ENCODE measurements around the gene NAT14. TPM values are rescaled to one million over a fixed set of nuclear protein-coding genes. Genes with fewer than 3 reads are reported as not detected.

Gene NAT14
- polyA plus RNA-seq, 1 donor (not counting 4 experiments of a cell fraction or from before 2014, with no cell fraction given): 11.0 TPM

GRCh38 chr19:55441692-55442321 is 43.2 kb upstream of the NAT14 start:
- Histone ChIP-seq H3K9ac (ENCODE audit: control insufficient read depth, extremely low read depth, insufficient read depth, low read length) (no peak overlapping the region), H3K9me1 (ENCODE audit: control insufficient read depth, extremely low read depth, insufficient read depth, low read length) (no peaks in the 10 kb centered on the region), H3K4me1 (ENCODE audit: control insufficient read depth, extremely low read depth, insufficient read depth, low read length) (peaks cover 12% of the 10 kb centered on the region), H4K20me1 (ENCODE audit: control insufficient read depth, extremely low read depth, insufficient read depth, low read length) (peaks cover 8% of the 10 kb centered on the region), H3K9me3 (ENCODE audit: control insufficient read depth, low read depth, low read length) (no peaks in the 10 kb centered on the region), H3K27ac (ENCODE audit: control insufficient read depth, insufficient read depth, low read length) (no peak overlapping the region), H3K4me2 (ENCODE audit: control insufficient read depth, extremely low read depth, insufficient read depth, low read depth, low read length) (peak overlapping the region; percentile 22), H2AFZ (ENCODE audit: control insufficient read depth, low read length) (no peak overlapping the region), H3K27me3 (ENCODE audit: control insufficient read depth, extremely low read depth, insufficient read depth, low read length) (peaks cover 58% of the 10 kb centered on the region), H3K4me3 (ENCODE audit: control insufficient read depth in 2 of 3, extremely low read depth in 1 of 3, insufficient read depth in 2 of 3, low read depth in 1 of 3, low read length in 3 of 3) (no peak overlapping the region), H3K79me2 (ENCODE audit: control insufficient read depth, insufficient read depth, low read length) (no peaks in the 10 kb centered on the region), H3K36me3 (ENCODE audit: control insufficient read depth in 2 of 2, extremely low read depth in 1 of 2, insufficient read depth in 2 of 2, low read length in 2 of 2) (no peaks in the 10 kb centered on the region)
- TF ChIP-seq, protein P1, sequence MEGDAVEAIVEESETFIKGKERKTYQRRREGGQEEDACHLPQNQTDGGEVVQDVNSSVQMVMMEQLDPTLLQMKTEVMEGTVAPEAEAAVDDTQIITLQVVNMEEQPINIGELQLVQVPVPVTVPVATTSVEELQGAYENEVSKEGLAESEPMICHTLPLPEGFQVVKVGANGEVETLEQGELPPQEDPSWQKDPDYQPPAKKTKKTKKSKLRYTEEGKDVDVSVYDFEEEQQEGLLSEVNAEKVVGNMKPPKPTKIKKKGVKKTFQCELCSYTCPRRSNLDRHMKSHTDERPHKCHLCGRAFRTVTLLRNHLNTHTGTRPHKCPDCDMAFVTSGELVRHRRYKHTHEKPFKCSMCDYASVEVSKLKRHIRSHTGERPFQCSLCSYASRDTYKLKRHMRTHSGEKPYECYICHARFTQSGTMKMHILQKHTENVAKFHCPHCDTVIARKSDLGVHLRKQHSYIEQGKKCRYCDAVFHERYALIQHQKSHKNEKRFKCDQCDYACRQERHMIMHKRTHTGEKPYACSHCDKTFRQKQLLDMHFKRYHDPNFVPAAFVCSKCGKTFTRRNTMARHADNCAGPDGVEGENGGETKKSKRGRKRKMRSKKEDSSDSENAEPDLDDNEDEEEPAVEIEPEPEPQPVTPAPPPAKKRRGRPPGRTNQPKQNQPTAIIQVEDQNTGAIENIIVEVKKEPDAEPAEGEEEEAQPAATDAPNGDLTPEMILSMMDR (optimal IDR thresholded peaks at IDR 0.05 in 1 of 3, IDR thresholded peaks at IDR 0.05 in 1 of 3, conservative IDR thresholded peaks at IDR 0.05 in 1 of 3; ENCODE audit: extremely low read depth in 1 of 3, insufficient read depth in 2 of 3, low read length in 3 of 3): no peak
- peak; percentile 95 for TF ChIP-seq EZH2 (IDR thresholded peaks at IDR 0.05; ENCODE audit: low read length)
- DNase-seq (ENCODE audit: low read depth, low spot score) (no peak), FAIRE-seq (no peak)
- dilution Hi-C loops (cut with MboI; ENCODE audit: extremely low pct_ligation_motif_present, low sequenced_read_pairs): no loop called here

- H3K4me1 ChIP-seq (ENCODE audit: control insufficient read depth, extremely low read depth, insufficient read depth, low read length): peaks cover 19% of the 10 kb centered on the region
- no peak for FAIRE-seq
- H3K79me2 ChIP-seq (ENCODE audit: control insufficient read depth, insufficient read depth, low read length): no peaks in the 10 kb centered on the region
- H3K9ac ChIP-seq (ENCODE audit: control insufficient read depth, extremely low read depth, insufficient read depth, low read length): no peak overlapping the region
- no peak overlapping the region for H2AFZ ChIP-seq (ENCODE audit: control insufficient read depth, low read length)
- TF ChIP-seq, protein P1 (optimal IDR thresholded peaks at IDR 0.05 in 1 of 3, IDR thresholded peaks at IDR 0.05 in 1 of 3, conservative IDR thresholded peaks at IDR 0.05 in 1 of 3; ENCODE audit: extremely low read depth in 1 of 3, insufficient read depth in 2 of 3, low read length in 3 of 3): no peak
- TF ChIP-seq EZH2 (IDR thresholded peaks at IDR 0.05; ENCODE audit: low read length): no peak
- no peak overlapping the region for H3K4me2 ChIP-seq (ENCODE audit: control insufficient read depth, extremely low read depth, insufficient read depth, low read depth, low read length)
- DNase-seq (ENCODE audit: low read depth, low spot score): no peak
- H3K27me3 ChIP-seq (ENCODE audit: control insufficient read depth, extremely low read depth, insufficient read depth, low read length): peaks cover 58% of the 10 kb centered on the region
- no peak overlapping the region for H3K27ac ChIP-seq (ENCODE audit: control insufficient read depth, insufficient read depth, low read length)
- no peak overlapping the region for H3K4me3 ChIP-seq (ENCODE audit: control insufficient read depth in 2 of 3, extremely low read depth in 1 of 3, insufficient read depth in 2 of 3, low read depth in 1 of 3, low read length in 3 of 3)
- no peaks in the 10 kb centered on the region for H3K36me3 ChIP-seq (ENCODE audit: control insufficient read depth in 2 of 2, extremely low read depth in 1 of 2, insufficient read depth in 2 of 2, low read length in 2 of 2)
- H3K9me1 ChIP-seq (ENCODE audit: control insufficient read depth, extremely low read depth, insufficient read depth, low read length): no peaks in the 10 kb centered on the region
- no peaks in the 10 kb centered on the region for H3K9me3 ChIP-seq (ENCODE audit: control insufficient read depth, low read depth, low read length)
- H4K20me1 ChIP-seq (ENCODE audit: control insufficient read depth, extremely low read depth, insufficient read depth, low read length): peaks cover 7% of the 10 kb centered on the region
- dilution Hi-C loops (cut with MboI; ENCODE audit: extremely low pct_ligation_motif_present, low sequenced_read_pairs): no loop called here
These were observed 42.5 kb upstream of the NAT14 start for GRCh38 chr19:55442372-55442961.

All from keratinocyte (primary cell).